Mesothelial cell of epicardium (in vitro differentiated cells): ENCODE data around the gene LRP6. TPM values are rescaled to one million over a fixed set of nuclear protein-coding genes. Genes with fewer than 3 reads are reported as not detected.

Experiments used
- DNase-seq, 2 experiments: peaks; one replicate each; pipeline ENCODE4 v3.0.0; 2021; ENCODE audit warnings: low spot score in 2 of 2; ENCODE audit not compliant: unreplicated experiment in 2 of 2
- H3K27ac Mint-ChIP-seq: 2 replicates; pipeline ENCODE4 v1.8.0; 2021; ENCODE audit warnings: mixed read lengths
- H3K27me3 Mint-ChIP-seq: 2 replicates; pipeline ENCODE4 v1.8.0; 2021; ENCODE audit warnings: low read depth, mixed read lengths
- H3K36me3 Mint-ChIP-seq: 2 replicates; pipeline ENCODE4 v1.8.0; 2021; ENCODE audit warnings: mixed read lengths
- H3K4me1 Mint-ChIP-seq: 2 replicates; pipeline ENCODE4 v1.8.0; 2021; ENCODE audit warnings: mixed read lengths
- H3K4me3 Mint-ChIP-seq: 2 replicates; pipeline ENCODE4 v1.8.0; 2021; ENCODE audit warnings: mild to moderate bottlenecking, moderate library complexity, mixed read lengths
- H3K9me3 Mint-ChIP-seq: 2 replicates; pipeline ENCODE4 v1.8.0; 2021; ENCODE audit warnings: mixed read lengths
- total RNA-seq: library from RNA; stranded (reverse); gene quantifications from 3 replicates; pipeline ENCODE4 v1.2.1, GENCODE V29; 2021
- TF ChIP-seq, protein P1 (sequence below): fragments of 200-600 bp; sonication (generic); IDR thresholded peaks from one replicate; pipeline ENCODE4 v1.5.0; 2021; ENCODE audit warnings: antibody characterized with exemption; ENCODE audit not compliant: unreplicated experiment

Gene LRP6
- total RNA-seq, 1 donor from 2014 or later, result 72.9 TPM

DNA sequence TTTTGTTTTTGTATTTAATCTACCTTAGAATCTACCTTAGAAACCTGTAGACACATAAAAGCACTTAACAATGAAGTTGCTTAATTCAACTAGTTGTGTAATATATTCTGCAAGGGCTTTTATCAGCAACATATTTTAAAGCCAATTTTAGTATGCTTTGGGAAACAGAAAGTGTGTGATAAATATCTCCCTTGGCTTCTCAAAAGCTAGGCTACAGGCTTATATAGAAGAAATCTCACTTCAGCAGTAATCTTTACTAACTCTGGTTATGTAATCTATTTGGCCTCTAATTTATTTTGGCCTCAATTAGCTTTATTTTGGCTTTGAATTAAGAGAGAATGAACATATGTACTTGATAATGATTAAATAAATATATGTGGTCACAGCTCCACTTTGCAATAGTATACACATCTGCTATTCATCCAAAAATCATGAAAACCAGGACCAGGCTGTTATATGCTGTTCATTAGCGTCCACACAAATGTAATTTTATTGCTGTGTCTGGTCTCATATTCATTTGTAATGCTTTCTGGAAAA lies 37.2 kb downstream of the LRP6 start:
- Mint-ChIP-seq H3K27me3 (no peaks in the 10 kb centered on the region), H3K9me3 (peaks cover 17% of the 10 kb centered on the region)

DNA sequence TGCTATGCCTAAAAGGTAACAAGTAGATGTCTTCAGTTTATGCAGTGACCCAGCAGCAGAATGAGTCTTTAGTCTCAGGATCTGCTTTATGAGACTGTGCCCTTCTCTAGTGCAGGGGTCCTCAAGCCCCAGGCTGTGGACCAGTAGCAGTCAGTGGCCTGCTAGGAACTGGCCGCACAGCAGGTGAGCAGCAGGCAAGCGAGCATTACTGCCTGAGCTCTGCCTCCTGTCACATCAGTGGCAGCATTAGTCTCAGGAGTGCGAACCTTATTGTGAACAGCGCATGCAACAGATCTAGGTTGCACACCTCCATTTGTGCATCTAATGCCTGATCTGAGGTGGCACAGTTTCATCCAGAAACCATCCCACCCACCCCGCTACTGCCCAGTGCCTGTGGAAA lies 38.4 kb downstream of the LRP6 start:
- Mint-ChIP-seq H3K36me3 (peaks cover 19% of the 10 kb centered on the region), H3K9me3 (peaks cover 17% of the 10 kb centered on the region), H3K27me3 (no peaks in the 10 kb centered on the region), H3K4me3 (no peak overlapping the region), H3K4me1 (peaks cover 16% of the 10 kb centered on the region), H3K27ac (no peak overlapping the region)
- TF ChIP-seq, protein P1, sequence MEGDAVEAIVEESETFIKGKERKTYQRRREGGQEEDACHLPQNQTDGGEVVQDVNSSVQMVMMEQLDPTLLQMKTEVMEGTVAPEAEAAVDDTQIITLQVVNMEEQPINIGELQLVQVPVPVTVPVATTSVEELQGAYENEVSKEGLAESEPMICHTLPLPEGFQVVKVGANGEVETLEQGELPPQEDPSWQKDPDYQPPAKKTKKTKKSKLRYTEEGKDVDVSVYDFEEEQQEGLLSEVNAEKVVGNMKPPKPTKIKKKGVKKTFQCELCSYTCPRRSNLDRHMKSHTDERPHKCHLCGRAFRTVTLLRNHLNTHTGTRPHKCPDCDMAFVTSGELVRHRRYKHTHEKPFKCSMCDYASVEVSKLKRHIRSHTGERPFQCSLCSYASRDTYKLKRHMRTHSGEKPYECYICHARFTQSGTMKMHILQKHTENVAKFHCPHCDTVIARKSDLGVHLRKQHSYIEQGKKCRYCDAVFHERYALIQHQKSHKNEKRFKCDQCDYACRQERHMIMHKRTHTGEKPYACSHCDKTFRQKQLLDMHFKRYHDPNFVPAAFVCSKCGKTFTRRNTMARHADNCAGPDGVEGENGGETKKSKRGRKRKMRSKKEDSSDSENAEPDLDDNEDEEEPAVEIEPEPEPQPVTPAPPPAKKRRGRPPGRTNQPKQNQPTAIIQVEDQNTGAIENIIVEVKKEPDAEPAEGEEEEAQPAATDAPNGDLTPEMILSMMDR, result no peak
- DNase-seq, result no peak

More for the DNA sequence above, 37.2 kb downstream of the LRP6 start:
- Mint-ChIP-seq H3K36me3 (peaks cover 19% of the 10 kb centered on the region), H3K4me3 (no peak overlapping the region), H3K27ac (peak overlapping the region; percentile 56), H3K4me1 (peaks cover 13% of the 10 kb centered on the region)
- no peak for DNase-seq
- TF ChIP-seq, protein P1, result no peak

DNA sequence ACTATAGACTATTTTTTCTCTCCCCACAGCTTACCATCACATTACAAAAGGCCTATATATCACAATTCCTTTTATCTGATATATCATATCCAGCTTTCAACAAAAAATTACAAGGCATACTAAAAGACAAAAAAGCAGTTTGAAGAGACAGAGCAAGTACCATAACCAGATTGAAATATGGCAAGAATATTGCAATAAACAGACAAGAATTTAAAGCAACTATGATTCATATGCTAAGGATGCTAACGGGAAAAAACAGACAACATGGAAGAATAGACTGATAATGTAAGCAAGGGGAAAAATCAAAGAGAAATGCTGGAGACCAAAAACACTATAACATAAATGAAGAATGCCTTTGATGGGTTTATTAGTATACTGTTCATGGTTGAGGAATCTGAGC lies 40.7 kb downstream of the LRP6 start:
- Mint-ChIP-seq H3K4me3 (no peak overlapping the region), H3K27ac (no peak overlapping the region)

DNA sequence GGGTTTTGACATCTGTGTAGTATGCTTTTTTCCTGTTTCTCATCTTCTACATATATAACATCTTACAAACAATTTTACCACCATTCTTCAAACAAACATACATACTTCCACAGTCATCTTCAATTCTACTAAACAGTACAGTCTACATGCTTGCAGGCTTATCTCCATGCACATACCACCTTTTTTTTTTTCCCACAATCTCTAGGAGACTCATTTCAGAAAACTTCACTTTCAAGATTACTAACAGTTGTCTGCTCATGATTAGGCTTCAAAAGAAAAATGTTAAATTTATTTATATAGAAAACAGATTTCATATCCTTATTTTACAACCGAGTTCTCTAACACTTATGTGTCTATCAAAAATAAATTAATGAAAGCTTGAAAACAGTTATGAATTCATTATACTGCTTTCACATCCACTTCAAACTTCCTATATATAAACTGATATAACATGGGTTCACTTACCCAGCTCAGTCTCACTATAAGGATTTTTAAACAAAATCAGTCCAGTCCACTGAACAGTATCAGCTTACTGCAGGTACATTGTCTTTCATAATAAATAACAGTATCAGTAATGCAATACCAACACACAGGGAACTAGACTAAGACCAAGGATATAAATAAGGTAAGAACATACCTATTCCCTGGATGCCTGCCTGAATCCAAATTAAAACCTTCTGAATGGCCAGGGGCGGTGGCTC lies 42.5 kb downstream of the LRP6 start:
- H3K4me1 Mint-ChIP-seq, result peaks cover 3% of the 10 kb centered on the region
- H3K4me3 Mint-ChIP-seq, result no peak overlapping the region
- DNase-seq, result no peak
- TF ChIP-seq, protein P1, result no peak
- peaks cover 19% of the 10 kb centered on the region for H3K9me3 Mint-ChIP-seq
- no peaks in the 10 kb centered on the region for H3K27me3 Mint-ChIP-seq
- no peak overlapping the region for H3K27ac Mint-ChIP-seq
- peaks cover 19% of the 10 kb centered on the region for H3K36me3 Mint-ChIP-seq

More for the DNA sequence above, 40.7 kb downstream of the LRP6 start:
- Mint-ChIP-seq H3K9me3 (peaks cover 17% of the 10 kb centered on the region), H3K27me3 (no peaks in the 10 kb centered on the region), H3K4me1 (peaks cover 9% of the 10 kb centered on the region), H3K36me3 (peaks cover 19% of the 10 kb centered on the region)
- no peak for DNase-seq
- TF ChIP-seq, protein P1, result no peak

DNA sequence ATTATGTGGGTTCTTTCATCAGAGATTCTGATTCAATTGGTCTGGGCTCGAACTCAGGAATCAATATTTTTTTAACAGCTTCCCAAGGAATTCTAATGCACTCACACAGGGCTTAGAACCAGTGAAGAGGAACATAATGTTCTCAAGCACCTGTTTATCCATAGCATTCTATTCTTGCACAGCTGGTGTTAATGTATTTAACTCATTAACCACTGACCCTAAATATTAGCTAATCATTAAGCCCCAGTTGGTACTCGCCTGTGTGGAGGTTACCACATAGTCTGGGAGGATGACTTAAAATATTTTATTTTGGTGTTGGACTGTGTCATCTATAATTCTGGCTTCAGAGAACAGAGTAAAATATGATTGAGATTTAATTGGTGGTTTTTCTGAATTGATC lies 45.3 kb downstream of the LRP6 start:
- Mint-ChIP-seq H3K36me3 (peaks cover 19% of the 10 kb centered on the region), H3K4me3 (no peak overlapping the region), H3K4me1 (peaks cover 3% of the 10 kb centered on the region), H3K9me3 (peaks cover 22% of the 10 kb centered on the region), H3K27me3 (no peaks in the 10 kb centered on the region), H3K27ac (no peak overlapping the region)
- DNase-seq, result no peak
- TF ChIP-seq, protein P1, result no peak
